GOT3 (cell line): Measurements from ENCODE around the gene DPYSL4.

Experiments used
- DNase-seq: peaks from one replicate; lab custom pipeline; 2025; ENCODE audit warnings: mixed read lengths; lab: John Stamatoyannopoulos, UW

Gene DPYSL4

GRCh38 chr10:132163826-132164515, 22.8 kb upstream of the DPYSL4 start:
- DNase-seq = no peak

GRCh38 chr10:132164761-132165278, 21.9 kb upstream of the DPYSL4 start:
- DNase-seq = no peak

- no peak for DNase-seq
Measured at GRCh38 chr10:132165416-132165980, 21.2 kb upstream of the DPYSL4 start.

GRCh38 chr10:132166216-132166950, 20.4 kb upstream of the DPYSL4 start:
- DNase-seq = no peak

GRCh38 chr10:132167041-132167674, 19.6 kb upstream of the DPYSL4 start:
- DNase-seq = no peak

- no peak for DNase-seq
Measured at GRCh38 chr10:132167976-132168375, 18.8 kb upstream of the DPYSL4 start.

- DNase-seq = no peak
Measured at GRCh38 chr10:132168571-132169030, 18.1 kb upstream of the DPYSL4 start.

GRCh38 chr10:132169031-132169765, 17.6 kb upstream of the DPYSL4 start:
- DNase-seq = no peak

GRCh38 chr10:132169766-132170560, 16.8 kb upstream of the DPYSL4 start:
- DNase-seq = no peak

GRCh38 chr10:132170561-132171361, 16.0 kb upstream of the DPYSL4 start:
- no peak for DNase-seq

GRCh38 chr10:132172091-132173066, 14.4 kb upstream of the DPYSL4 start:
- no peak for DNase-seq

GRCh38 chr10:132173185-132173584, 13.6 kb upstream of the DPYSL4 start:
- no peak for DNase-seq

GRCh38 chr10:132174237-132174636, 12.5 kb upstream of the DPYSL4 start:
- DNase-seq = no peak

GRCh38 chr10:132175408-132175807, 11.3 kb upstream of the DPYSL4 start:
- DNase-seq = no peak

GRCh38 chr10:132175907-132176581, 10.7 kb upstream of the DPYSL4 start:
- no peak for DNase-seq

- DNase-seq = no peak
Measured at GRCh38 chr10:132176623-132177500, 9.9 kb upstream of the DPYSL4 start.

- DNase-seq = no peak
Measured at GRCh38 chr10:132178046-132178445, 8.7 kb upstream of the DPYSL4 start.
